Esophagus squamous epithelium (tissue), 5 donors: Measurements from ENCODE around the gene KLF3. TPM values are rescaled to one million over a fixed set of nuclear protein-coding genes. Genes with fewer than 3 reads are reported as not detected.

ENCODE experiments used
- DNase-seq: peaks from one replicate; lab custom pipeline; 2025; lab: John Stamatoyannopoulos, UW
- H3K27ac ChIP-seq, 4 donors: fragments of 200-600 bp; sonication (generic); one replicate each; pipeline ENCODE4 v1.5.1; 2016 to 2019; ENCODE audit warnings: mild to moderate bottlenecking in 1 of 4
- H3K27me3 ChIP-seq, 4 donors: fragments of 200-600 bp; sonication (generic); 1 replicate in 3 of 4; 2 replicates in 1 of 4; pipeline versions ENCODE4 v1.5.1 to v1.6.0; 2017 to 2021; ENCODE audit warnings: antibody characterized with exemption in 1 of 4
- H3K36me3 ChIP-seq, 3 donors: fragments of 200-600 bp; sonication (generic); one replicate each; pipeline ENCODE4 v1.5.1; 2016 to 2019
- H3K4me1 ChIP-seq, 3 donors: fragments of 200-600 bp; sonication (generic); one replicate each; pipeline ENCODE4 v1.5.1; 2017 to 2019
- H3K4me3 ChIP-seq, 4 donors: fragments of 200-600 bp; sonication (generic); 1 replicate in 3 of 4; 2 replicates in 1 of 4; pipeline ENCODE4 v1.5.1; 2016 to 2019; ENCODE audit warnings: mild to moderate bottlenecking in 2 of 4, moderate library complexity in 1 of 4
- H3K9me3 ChIP-seq, 3 donors: fragments of 200-600 bp; sonication (generic); one replicate each; pipeline ENCODE4 v1.5.1; 2016 to 2019
- POLR2A ChIP-seq, 4 donors: fragments of 450-650 bp; IDR thresholded peaks; one replicate each; pipeline ENCODE4 v1.6.1; 2017; ENCODE audit warnings: antibody characterized with exemption in 4 of 4, mild to moderate bottlenecking in 4 of 4, moderate library complexity in 3 of 4
- WGBS, 2 donors: methylation state at CpG; one replicate each; pipeline ENCODE4 v1.1.5; 2018; 5-methylcytosine and 5-hydroxymethylcytosine counted together
- intact Hi-C: fragments of 100-400 bp; cut with DNase I; formaldehyde crosslinking; loops from one replicate; pipeline ENCODE4 v1.15.0; 2022
- total RNA-seq, 4 donors: library from RNA; depleted of rRNA; stranded (reverse); fragments of >200 nt; gene quantifications; one replicate each; pipeline ENCODE4 v1.1.0, GENCODE V29; 2016
- TF ChIP-seq, protein P1 (sequence below), 6 experiments: fragments of 450-650 bp in 4 of 6; fragments of 200-600 bp in 2 of 6; sonication (generic) in 2 of 6; IDR thresholded peaks; one replicate each; pipeline ENCODE4 v1.5.1; 2016 to 2019; ENCODE audit warnings: antibody characterized with exemption in 6 of 6, mild to moderate bottlenecking in 4 of 6, moderate library complexity in 4 of 6
- donor health status: DM: yes; HTN: yes; CAD: no.

KLF3 gene
- total RNA-seq, 4 donors from 2014 or later = 44.2 to 91.4 (median 82.7) TPM

GRCh38 chr4:38730830-38731646 lies 67.0 kb downstream of the KLF3 start:
- Histone ChIP-seq H3K27ac (no peak overlapping the region), H3K9me3 (no peaks in the 10 kb centered on the region), H3K27me3 (no peaks in the 10 kb centered on the region), H3K4me3 (no peak overlapping the region), H3K36me3 (no peaks in the 10 kb centered on the region), H3K4me1 (peaks cover 8 to 50% (median 12%) of the 10 kb centered on the region in 3 donors)
- WGBS, 2 donors = 22 to 29% methylated on average over 17 to 20 of the region's 23 CpGs
- peak; percentile 25 for DNase-seq
- TF ChIP-seq, protein P1, sequence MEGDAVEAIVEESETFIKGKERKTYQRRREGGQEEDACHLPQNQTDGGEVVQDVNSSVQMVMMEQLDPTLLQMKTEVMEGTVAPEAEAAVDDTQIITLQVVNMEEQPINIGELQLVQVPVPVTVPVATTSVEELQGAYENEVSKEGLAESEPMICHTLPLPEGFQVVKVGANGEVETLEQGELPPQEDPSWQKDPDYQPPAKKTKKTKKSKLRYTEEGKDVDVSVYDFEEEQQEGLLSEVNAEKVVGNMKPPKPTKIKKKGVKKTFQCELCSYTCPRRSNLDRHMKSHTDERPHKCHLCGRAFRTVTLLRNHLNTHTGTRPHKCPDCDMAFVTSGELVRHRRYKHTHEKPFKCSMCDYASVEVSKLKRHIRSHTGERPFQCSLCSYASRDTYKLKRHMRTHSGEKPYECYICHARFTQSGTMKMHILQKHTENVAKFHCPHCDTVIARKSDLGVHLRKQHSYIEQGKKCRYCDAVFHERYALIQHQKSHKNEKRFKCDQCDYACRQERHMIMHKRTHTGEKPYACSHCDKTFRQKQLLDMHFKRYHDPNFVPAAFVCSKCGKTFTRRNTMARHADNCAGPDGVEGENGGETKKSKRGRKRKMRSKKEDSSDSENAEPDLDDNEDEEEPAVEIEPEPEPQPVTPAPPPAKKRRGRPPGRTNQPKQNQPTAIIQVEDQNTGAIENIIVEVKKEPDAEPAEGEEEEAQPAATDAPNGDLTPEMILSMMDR (IDR thresholded peaks at IDR 0.05) = peak; percentile 88 to 98 (median 94)
- no peak for TF ChIP-seq POLR2A (IDR thresholded peaks at IDR 0.05)
- intact Hi-C loops = loop anchor here (5.0 kb wide), 1 partner anchor 549 kb away; no protein-coding TSS in a partner anchor

GRCh38 chr4:38733663-38734062 lies 69.7 kb downstream of the KLF3 start:
- Histone ChIP-seq H3K27ac (no peak overlapping the region), H3K27me3 (no peaks in the 10 kb centered on the region), H3K4me1 (peaks cover 8 to 38% (median 12%) of the 10 kb centered on the region in 3 donors), H3K36me3 (no peaks in the 10 kb centered on the region), H3K4me3 (no peak overlapping the region), H3K9me3 (no peaks in the 10 kb centered on the region)
- intact Hi-C loops = loop anchor here (5.0 kb wide), 1 partner anchor 551 kb away; no protein-coding TSS in a partner anchor
- WGBS, 2 donors = 79 to 90% methylated on average over 2 of the region's 2 CpGs
- no peak for DNase-seq
- TF ChIP-seq POLR2A (IDR thresholded peaks at IDR 0.05) = no peak
- TF ChIP-seq, protein P1 (IDR thresholded peaks at IDR 0.05) = no peak

DNA sequence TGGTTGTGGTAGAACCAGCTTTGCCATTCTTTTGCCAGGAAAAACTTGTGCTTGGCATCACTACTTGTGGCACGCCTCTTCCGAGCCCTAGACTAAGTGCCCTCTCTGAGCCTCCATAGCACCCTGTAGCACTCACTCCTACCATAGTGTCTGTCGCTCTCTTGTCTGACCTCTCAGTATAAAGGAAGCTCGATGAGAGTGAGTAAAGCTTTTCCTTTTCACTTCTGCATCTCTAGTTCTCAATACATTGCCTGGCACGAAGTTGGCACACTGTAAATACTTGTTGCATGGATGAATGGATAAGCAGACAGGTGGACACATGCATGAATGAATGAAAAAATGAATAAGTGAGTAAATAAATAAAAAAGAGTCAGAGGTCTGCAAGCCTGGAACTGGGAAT lies 70.4 kb downstream of the KLF3 start:
- 30 to 38% methylated on average over 4 to 5 of the region's 5 CpGs for WGBS, 2 donors
- Histone ChIP-seq H3K9me3 (no peaks in the 10 kb centered on the region), H3K27ac (no peak overlapping the region), H3K27me3 (no peaks in the 10 kb centered on the region), H3K4me3 (no peak overlapping the region), H3K36me3 (no peaks in the 10 kb centered on the region), H3K4me1 (peaks cover 2 to 31% (median 12%) of the 10 kb centered on the region in 3 donors)
- intact Hi-C loops = loop anchor here (5.0 kb wide), 1 partner anchor 552 kb away; no protein-coding TSS in a partner anchor
- DNase-seq = no peak
- TF ChIP-seq POLR2A (IDR thresholded peaks at IDR 0.05) = no peak

DNA sequence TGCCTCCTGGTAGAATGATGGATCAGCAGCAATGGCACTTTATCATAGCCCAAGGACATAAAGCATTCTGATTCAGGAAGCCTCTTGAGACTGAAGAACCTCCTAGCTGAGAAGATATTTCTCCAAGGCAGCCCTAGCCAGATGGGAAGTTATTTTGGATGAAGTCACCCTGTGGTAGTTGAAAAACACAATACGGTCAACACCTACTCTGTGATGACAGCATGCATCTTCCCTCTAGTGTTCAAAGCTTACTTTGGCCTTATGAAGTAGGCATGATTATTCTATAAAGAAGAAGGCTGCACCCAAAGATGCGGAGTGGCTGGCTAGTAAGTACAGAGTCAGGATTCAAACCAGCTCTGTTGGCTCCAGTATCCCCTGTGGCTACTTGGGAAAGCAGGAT lies 70.9 kb downstream of the KLF3 start:
- no peaks in the 10 kb centered on the region for H3K27me3 ChIP-seq
- WGBS, 2 donors = 59 to 75% methylated on average over 2 of the region's 2 CpGs
- H3K4me3 ChIP-seq = no peak overlapping the region
- H3K27ac ChIP-seq = no peak overlapping the region
- TF ChIP-seq, protein P1 (IDR thresholded peaks at IDR 0.05) = peak in 1 of 6 experiments; percentile 4
- no peak for TF ChIP-seq POLR2A (IDR thresholded peaks at IDR 0.05)
- no peaks in the 10 kb centered on the region for H3K9me3 ChIP-seq
- no peak for DNase-seq
- intact Hi-C loops = loop anchor here (5.0 kb wide), 1 partner anchor 553 kb away; no protein-coding TSS in a partner anchor
- peaks cover 2 to 31% (median 12%) of the 10 kb centered on the region in 3 donors for H3K4me1 ChIP-seq
- H3K36me3 ChIP-seq = no peaks in the 10 kb centered on the region

GRCh38 chr4:38735870-38736269 lies 71.9 kb downstream of the KLF3 start:
- no peak overlapping the region for H3K4me3 ChIP-seq
- H3K4me1 ChIP-seq = peaks cover 0 to 26% (median 8%) of the 10 kb centered on the region in 3 donors
- intact Hi-C loops = no loop called here
- no peaks in the 10 kb centered on the region for H3K27me3 ChIP-seq
- no peak for DNase-seq
- H3K36me3 ChIP-seq = no peaks in the 10 kb centered on the region
- 84 to 94% methylated on average over 3 of the region's 3 CpGs for WGBS, 2 donors
- no peak overlapping the region for H3K27ac ChIP-seq
- TF ChIP-seq, protein P1 (IDR thresholded peaks at IDR 0.05) = no peak
- no peak for TF ChIP-seq POLR2A (IDR thresholded peaks at IDR 0.05)
- no peaks in the 10 kb centered on the region for H3K9me3 ChIP-seq
